ENCODE results near the gene SLITRK6. TPM values are rescaled to one million over a fixed set of nuclear protein-coding genes. Genes with fewer than 3 reads are reported as not detected.
"Not testable (repeated sequence)": the region's sequence is repeated elsewhere in the genome, so short reads cannot be mapped to it uniquely, and the experiment has no call there.

The SLITRK6 gene
- total RNA-seq, 1 donor from 2014 or later = not detected

DNA sequence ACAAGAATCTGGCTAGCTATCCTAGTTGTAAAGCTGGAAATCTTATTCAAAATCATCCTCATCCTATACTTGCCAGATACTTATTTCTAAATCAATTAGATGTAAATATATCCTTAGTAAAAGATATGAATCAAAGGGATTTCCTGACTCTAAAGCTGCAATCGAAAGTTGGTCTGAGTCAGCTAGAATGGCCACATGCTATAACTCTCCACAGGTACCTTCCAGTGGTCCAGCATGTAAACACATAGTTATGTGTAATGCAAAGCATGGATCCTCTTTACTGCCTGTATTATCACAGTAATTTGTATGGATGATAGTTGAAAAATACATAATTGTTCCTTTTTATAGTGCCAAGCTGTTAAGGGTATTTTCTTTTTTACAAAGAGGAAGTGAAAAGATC lies 27.4 kb downstream of the SLITRK6 start:
- H3K27me3 ChIP-seq = no peaks in the 10 kb centered on the region
- no peak overlapping the region for H3K27ac ChIP-seq
- no peaks in the 10 kb centered on the region for H3K4me1 ChIP-seq
- no peak overlapping the region for H3K4me3 ChIP-seq
- intact Hi-C loops (cut with DNase I) = no loop called here
- H3K9me3 ChIP-seq = no peaks in the 10 kb centered on the region
- no peaks in the 10 kb centered on the region for H3K36me3 ChIP-seq
- TF ChIP-seq CTCF (IDR thresholded peaks at IDR 0.05) = no peak
- DNase-seq (ENCODE audit: low spot score in 2 of 2) = no peak

- Histone ChIP-seq H3K4me3 (no peak overlapping the region), H3K27ac (no peak overlapping the region), H3K36me3 (no peaks in the 10 kb centered on the region), H3K4me1 (no peaks in the 10 kb centered on the region), H3K27me3 (no peaks in the 10 kb centered on the region), H3K9me3 (no peaks in the 10 kb centered on the region)
- intact Hi-C loops (cut with DNase I) = no loop called here
- no peak for TF ChIP-seq CTCF (IDR thresholded peaks at IDR 0.05)
- no peak for DNase-seq (ENCODE audit: low spot score in 2 of 2)
Measured at GRCh38 chr13:85768946-85769345, 30.3 kb downstream of the SLITRK6 start.

DNA sequence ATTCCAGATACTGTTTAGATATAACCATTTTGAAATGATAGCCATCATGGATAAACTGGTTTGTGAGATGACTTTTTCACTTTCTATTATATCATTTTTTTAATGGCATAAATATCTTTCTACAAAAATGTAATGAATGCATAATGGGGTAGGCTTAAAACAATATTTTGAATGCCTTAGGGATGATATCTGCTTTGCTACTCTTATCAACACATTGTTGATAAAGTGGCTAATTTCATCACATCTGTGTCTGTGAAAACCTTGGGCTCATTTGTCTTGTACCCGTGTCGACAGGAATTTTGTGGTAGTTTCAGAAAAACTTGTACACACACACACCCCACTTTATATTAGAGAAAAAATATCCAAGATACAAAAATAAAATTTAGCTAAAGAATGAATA lies 44.1 kb downstream of the SLITRK6 start:
- Histone ChIP-seq H3K9me3 (no peaks in the 10 kb centered on the region), H3K27me3 (no peaks in the 10 kb centered on the region), H3K27ac (no peak overlapping the region), H3K4me1 (no peaks in the 10 kb centered on the region), H3K4me3 (no peak overlapping the region), H3K36me3 (no peaks in the 10 kb centered on the region)
- no peak for DNase-seq (ENCODE audit: low spot score in 2 of 2)
- no peak for TF ChIP-seq CTCF (IDR thresholded peaks at IDR 0.05)
- intact Hi-C loops (cut with DNase I) = no loop called here

DNA sequence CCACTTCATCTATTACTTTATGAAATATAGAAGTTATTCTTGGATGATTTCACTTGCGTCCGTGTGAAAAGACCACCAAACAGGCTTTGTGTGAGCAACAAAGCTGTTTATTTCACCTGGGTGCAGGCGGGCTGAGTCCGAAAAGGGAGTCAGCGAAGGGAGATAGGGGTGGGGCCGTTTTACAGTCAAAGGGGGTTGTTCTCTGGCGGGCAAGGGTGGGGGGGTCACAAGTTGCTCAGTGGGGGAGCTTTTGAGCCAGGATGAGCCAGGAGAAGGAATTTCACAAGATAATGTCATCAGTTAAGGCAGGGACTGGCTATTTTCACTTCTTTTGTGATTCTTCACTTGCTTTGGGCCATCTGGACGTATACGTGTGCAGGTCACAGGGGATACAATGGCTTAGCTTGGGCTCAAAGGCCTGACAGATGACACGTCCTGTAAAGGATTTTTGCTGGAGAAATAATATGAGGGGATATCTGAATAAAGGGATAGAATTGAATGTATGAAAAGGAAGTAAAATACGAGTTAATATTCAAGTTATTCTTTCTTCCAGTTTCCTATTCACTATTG lies 55.9 kb downstream of the SLITRK6 start:
- H3K36me3 ChIP-seq; intact Hi-C loops (cut with DNase I); H3K4me3 ChIP-seq; H3K27ac ChIP-seq; H3K4me1 ChIP-seq; H3K9me3 ChIP-seq; H3K27me3 ChIP-seq; DNase-seq (ENCODE audit: low spot score in 2 of 2): not testable (repeated sequence)
